ENCODE data around the gene PAFAH1B2.
"Not testable (repeated sequence)": the region's sequence is repeated elsewhere in the genome, so short reads cannot be mapped to it uniquely, and the experiment has no call there.

The PAFAH1B2 gene

DNA sequence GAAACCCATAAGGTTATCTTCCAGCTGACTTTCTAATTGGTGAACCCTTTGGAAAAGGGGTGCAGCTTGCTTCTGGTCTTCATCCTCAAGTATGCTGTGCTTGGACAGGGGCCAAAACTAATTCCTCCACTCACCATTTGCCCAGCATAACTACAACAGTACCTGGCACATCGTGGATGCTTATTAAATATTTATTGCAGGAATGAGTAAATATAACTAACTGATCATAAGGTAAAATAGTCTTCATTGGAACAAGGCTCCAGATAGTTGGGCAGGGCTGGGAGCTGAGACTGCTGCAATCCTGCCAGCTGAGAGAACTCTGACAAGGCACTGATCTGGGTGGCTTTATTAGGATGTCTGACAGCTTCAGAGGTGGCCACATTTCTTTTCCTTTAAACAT lies 32.1 kb downstream of the PAFAH1B2 start:
- no peak for DNase-seq

- no peak for DNase-seq
These were observed 33.6 kb downstream of the PAFAH1B2 start for GRCh38 chr11:117177534-117178209.

GRCh38 chr11:117178210-117179034 lies 34.3 kb downstream of the PAFAH1B2 start, which contains the start of gene SIDT2:
Gene SIDT2, plus strand, starts transcription at chr11:117178743. Its CDS starts 521 bp downstream, at chr11:117179264.
- peak; percentile 90 for DNase-seq

DNA sequence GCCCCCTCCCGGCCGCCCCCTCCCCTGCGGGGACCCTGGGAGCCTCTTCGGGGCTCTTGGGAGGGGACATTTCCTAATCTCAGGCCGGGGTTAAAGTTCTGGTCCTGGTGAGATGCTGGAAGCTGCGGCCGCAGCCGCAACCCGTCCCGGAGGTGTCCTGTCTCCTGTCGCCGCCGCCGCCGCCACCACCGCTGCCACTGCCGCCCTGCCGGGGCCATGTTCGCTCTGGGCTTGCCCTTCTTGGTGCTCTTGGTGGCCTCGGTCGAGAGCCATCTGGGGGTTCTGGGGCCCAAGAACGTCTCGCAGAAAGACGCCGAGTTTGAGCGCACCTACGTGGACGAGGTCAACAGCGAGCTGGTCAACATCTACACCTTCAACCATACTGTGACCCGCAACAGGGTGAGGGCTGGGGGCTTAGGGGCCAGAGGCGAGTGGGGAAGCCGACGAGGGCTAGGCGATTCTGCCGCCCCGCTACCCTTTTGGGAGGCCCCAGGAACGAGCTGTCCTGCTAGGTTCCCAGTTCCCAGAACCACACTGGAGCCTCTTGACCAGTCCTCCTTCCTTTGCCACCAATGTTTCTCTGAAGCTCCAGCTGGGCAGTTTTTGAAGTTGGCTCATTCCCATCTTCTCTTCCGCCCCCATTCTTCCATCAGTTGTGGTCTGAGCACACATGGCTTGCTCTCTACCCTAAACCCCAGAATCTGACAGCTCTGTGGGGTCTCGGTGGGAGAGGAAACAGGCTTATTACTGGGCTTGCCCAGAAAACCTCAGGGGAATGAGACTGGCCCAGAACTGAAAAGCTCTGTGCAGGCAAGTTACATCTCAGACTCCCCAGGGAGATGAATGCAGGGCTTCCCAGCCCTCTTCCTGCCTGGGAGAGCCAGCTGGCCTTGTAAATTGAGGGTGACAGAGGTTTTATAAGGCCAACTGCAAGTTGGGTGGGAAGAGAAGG lies 35.2 kb downstream of the PAFAH1B2 start:
- DNase-seq: peak; percentile 50

DNA sequence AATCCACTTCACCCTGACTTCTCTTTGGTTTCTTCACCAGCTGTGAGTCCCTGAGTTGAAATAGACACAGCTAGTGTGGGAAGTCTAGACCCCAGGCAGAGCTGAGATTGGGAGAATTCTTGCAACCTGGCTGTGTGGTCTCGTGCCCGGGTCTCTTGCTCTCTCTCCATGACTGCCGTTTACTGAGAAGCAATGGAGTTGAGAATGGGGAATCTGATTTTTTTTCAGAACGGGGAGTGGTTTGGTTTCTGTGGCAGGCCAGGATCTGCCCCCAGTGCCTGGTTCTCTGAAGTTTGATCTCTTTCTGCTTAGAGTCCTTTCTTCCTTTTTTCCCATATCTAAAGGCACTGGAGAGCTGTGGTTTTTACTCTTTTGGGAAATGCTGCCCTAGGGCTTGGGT lies 35.9 kb downstream of the PAFAH1B2 start:
- DNase-seq: no peak

GRCh38 chr11:117180661-117181585 lies 36.8 kb downstream of the PAFAH1B2 start:
- peak; percentile 59 for DNase-seq

GRCh38 chr11:117181586-117182550 lies 37.8 kb downstream of the PAFAH1B2 start:
- DNase-seq: no peak

DNA sequence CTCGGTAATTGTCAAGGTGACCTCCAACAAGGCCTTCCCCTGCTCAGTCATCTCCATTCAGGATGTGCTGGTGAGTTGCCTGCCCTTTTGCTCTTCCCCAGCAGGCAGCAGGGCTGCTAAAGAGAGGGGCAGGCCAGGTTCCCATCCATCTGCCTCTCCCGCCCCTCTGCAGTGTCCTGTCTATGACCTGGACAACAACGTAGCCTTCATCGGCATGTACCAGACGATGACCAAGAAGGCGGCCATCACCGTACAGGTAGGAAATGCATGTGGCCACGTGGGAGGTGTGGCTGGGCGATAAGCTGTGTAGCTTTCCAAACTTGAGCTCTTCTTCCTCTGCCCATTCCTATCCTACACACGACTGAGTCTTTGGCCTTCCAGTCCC lies 38.5 kb downstream of the PAFAH1B2 start:
- DNase-seq: no peak

DNA sequence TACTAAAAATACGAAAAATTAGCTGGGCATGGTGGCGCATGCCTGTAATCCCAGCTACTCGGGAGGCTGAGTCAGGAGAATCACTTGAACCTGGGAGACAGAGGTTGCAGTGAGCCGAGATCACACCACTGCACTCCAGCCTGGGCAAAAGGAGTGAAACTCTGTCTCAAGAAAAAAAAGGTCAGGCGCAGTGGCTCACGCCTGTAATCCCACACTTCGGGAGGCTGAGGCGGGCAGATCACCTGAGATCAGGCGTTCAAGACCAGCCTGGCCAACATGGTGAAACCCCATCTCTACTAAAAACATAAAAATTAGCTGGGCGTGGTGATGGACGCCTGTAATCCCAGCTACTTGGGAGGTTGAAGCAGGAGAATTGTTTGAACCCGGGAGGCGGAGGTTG lies 39.1 kb downstream of the PAFAH1B2 start:
- DNase-seq: not testable (repeated sequence)

GRCh38 chr11:117183724-117184349 lies 39.8 kb downstream of the PAFAH1B2 start:
- no peak for DNase-seq

- no peak for DNase-seq
These were observed 41.8 kb downstream of the PAFAH1B2 start for GRCh38 chr11:117185736-117186430.

GRCh38 chr11:117186431-117186761 lies 42.3 kb downstream of the PAFAH1B2 start:
- no peak for DNase-seq

DNA sequence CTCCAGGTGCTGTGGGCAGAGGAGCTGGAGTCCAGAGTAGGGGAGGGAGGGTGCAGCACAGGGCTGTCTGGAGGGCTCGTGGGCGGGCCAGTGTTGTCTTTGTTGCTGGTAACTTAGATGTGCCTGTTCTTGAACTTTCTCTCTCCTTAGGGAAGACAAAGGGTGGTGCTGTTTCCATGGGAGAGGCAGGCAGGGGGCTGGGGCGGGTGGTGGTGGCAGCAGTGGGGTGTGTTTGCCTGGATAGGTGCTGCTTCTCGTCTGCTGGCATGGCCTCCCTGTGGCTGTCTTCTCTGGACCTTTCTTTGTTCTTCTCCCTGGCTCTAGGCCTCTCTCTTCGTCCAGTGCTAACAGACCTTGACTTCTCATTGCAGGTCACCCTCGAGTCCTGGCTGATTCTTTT lies 42.9 kb downstream of the PAFAH1B2 start:
- DNase-seq: no peak

DNA sequence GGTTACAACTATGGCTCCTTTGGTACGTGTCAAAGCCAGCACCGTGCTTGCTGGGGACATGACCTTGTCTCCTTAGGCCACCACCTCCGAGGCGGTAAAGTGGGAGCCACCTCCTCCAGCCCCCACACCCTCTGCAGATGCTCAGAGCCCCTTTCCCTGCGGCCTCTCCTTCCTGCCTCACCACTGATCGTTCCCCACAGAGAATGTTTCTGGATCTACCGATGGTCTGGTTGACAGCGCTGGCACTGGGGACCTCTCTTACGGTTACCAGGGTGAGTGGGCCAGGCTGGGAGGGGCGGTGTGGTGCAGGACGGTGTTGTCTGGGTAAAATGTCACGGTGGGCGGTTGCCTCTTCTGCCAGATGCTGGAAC lies 43.3 kb downstream of the PAFAH1B2 start:
- DNase-seq: no peak

- no peak for DNase-seq
These were observed 43.9 kb downstream of the PAFAH1B2 start for GRCh38 chr11:117187799-117188481.

DNA sequence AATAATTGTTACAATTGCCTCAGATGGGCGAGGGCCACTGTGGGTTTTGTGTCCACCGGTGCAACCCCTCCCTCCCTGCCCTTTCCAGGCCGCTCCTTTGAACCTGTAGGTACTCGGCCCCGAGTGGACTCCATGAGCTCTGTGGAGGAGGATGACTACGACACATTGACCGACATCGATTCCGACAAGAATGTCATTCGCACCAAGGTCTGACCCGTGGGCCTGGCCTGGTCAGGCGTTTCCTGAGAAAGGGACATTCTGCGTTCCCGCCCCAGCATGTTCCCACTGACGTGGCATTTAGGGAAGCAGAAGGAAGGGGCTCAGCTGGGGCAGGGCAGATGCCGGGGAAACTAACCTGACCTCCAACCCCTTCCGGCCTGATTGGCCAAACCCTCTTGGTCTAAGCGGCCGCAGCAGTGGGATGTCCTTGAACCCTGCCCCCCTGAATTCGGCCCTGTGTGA lies 44.6 kb downstream of the PAFAH1B2 start:
- DNase-seq: no peak

GRCh38 chr11:117189191-117189940 lies 45.3 kb downstream of the PAFAH1B2 start:
- no peak for DNase-seq

GRCh38 chr11:117189941-117190544 lies 46.0 kb downstream of the PAFAH1B2 start:
- DNase-seq: no peak
